HG03159 (cell line): ENCODE measurements around the gene SCFD1.
A peak's percentile ranks its signal among the peaks of the same experiment; 100 is the strongest.
"Not testable (repeated sequence)": the region's sequence is repeated elsewhere in the genome, so short reads cannot be mapped to it uniquely, and the experiment has no call there.

Experiments used
- ATAC-seq: cut with Tn5 transposase; IDR thresholded peaks from one replicate; pipeline ENCODE4 v1.9.1; 2021; ENCODE audit warnings: mild to moderate bottlenecking, moderate library complexity; ENCODE audit not compliant: unreplicated experiment

Gene SCFD1, protein sequence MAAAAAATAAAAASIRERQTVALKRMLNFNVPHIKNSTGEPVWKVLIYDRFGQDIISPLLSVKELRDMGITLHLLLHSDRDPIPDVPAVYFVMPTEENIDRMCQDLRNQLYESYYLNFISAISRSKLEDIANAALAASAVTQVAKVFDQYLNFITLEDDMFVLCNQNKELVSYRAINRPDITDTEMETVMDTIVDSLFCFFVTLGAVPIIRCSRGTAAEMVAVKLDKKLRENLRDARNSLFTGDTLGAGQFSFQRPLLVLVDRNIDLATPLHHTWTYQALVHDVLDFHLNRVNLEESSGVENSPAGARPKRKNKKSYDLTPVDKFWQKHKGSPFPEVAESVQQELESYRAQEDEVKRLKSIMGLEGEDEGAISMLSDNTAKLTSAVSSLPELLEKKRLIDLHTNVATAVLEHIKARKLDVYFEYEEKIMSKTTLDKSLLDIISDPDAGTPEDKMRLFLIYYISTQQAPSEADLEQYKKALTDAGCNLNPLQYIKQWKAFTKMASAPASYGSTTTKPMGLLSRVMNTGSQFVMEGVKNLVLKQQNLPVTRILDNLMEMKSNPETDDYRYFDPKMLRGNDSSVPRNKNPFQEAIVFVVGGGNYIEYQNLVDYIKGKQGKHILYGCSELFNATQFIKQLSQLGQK

DNA sequence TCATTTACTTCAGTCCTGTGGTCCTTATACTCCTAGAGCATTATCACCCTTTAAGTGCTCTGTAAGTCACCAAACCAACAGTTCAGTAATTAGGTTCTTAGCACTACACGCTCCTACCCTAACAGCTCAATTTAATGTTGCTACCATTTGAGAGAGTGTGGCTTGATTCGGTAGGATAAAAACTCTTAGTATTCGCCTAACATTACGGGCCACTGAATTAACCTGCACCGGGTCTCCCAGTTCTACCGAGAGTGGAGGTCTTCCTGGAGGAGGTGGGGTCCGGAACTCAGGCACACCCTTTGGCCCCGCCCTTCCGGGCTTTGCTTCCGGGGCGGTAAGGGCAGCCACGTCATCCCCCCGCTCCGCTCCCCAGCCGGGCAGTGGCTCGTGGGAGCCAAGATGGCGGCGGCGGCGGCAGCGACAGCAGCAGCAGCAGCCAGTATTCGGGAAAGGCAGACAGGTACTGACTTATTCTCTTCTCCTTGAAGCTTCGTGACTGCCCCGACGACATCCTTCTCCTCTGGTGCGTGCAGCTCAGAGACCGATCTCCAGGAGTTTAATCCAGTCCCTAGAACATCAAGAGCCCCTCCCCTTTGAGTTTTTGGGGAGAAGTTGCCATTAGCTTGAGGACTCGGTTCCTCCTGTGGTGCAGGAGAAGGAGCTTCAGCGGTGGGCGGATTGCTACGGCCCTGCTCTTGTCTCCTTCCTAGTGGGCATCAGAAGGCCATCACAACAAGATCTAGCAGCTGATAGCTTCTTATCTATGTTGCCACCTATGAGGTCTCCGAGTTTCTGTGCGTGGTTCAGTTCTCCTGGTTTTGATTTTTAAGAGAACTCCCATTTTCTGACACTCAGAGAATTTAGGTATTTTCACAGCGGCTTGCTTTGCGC is at the start of gene SCFD1:
Gene SCFD1, plus strand, starts transcription at position 380 of the 891 bp plus-strand sequence. Its CDS starts 20 bp downstream, at position 400.
- ATAC-seq: peak; percentile 91

GRCh38 chr14:30572771-30573170 is 49.3 kb upstream of the SCFD1 start:
- no peak for ATAC-seq

- ATAC-seq: no peak
These were observed 48.8 kb upstream of the SCFD1 start for GRCh38 chr14:30573226-30573814.

- ATAC-seq: no peak
These were observed 48.2 kb upstream of the SCFD1 start for GRCh38 chr14:30573966-30574365.

GRCh38 chr14:30574777-30575176 is 47.3 kb upstream of the SCFD1 start:
- ATAC-seq: not testable (repeated sequence)

DNA sequence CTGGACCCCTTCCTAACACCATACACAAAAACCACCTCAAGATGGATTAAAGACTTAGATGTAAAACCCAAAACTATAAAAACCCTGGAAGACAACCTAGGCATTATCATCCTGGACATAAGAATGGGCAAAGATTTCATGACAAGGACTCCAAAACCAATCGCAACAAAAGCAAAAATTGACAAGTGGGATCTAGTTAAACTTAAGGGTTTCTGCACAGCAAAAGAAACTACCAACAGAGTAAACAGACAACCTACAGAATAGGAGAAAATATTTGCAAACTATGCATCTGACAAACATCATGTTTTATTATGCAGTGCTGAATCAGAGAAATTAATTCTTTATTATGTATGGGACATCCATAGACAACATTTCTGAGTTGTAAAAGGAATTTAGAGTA is 45.8 kb upstream of the SCFD1 start:
- not testable (repeated sequence) for ATAC-seq

- ATAC-seq: no peak
These were observed 41.4 kb upstream of the SCFD1 start for GRCh38 chr14:30580616-30581282.

DNA sequence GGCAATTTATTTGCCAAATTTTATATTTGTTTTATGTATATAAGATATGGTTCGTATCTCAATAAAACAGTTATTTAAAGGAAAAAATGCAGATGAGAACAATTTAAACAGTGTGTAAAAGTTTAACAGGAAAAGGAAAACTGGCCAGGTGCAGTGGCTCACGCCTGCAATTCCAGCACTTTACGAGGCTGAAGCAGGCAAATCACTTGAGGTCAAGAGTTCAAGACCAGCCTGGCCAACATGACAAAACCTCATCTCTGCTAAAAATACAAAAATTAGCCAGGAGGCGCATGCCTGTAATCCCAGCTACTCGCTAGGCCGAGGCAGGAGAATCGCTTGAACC is 40.9 kb upstream of the SCFD1 start:
- ATAC-seq: no peak

GRCh38 chr14:30582376-30582775 is 39.7 kb upstream of the SCFD1 start:
- ATAC-seq: no peak

- ATAC-seq: no peak
These were observed 38.0 kb upstream of the SCFD1 start for GRCh38 chr14:30584058-30584630.

- ATAC-seq: no peak
These were observed 36.9 kb upstream of the SCFD1 start for GRCh38 chr14:30585204-30585603.

DNA sequence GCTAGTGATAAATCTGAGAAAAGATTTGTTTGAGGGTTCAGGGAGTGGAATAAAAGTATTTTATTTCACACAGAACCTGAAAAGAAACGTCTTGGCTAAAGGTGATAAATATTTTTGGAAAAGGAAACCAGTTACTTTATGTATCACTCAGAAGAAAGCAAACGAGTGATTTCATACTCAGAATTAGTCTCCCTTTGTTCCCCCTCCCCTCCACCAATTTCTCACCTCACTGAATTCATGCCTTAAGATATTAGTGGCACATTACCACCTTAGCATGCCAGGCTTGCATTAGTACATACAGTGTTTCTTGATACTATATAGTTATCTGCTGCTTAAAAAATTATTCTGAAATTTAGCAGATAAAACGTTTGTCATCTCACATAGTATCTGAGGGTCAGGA is 35.0 kb upstream of the SCFD1 start:
- ATAC-seq: no peak

GRCh38 chr14:30588873-30589272 is 33.2 kb upstream of the SCFD1 start:
- no peak for ATAC-seq

DNA sequence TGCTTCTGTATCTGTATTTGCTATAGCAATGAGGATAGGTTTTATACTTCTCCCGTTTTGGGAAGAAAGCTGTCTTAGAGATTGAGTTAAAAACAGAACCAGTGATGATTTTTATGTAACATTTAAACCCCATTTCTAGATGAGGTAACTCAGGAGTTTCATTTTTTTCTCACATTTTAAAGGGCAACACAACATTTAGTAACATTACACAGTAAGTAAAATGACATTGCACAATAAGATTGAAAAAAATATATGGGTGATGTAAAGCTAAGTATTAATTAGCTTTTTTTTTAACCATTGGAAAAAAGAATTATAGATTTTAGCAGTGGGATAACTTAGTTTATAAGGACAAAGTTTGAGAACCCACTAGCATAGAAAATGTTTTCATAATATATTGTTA is 25.2 kb upstream of the SCFD1 start:
- ATAC-seq: no peak

- ATAC-seq: no peak
These were observed 24.6 kb upstream of the SCFD1 start for GRCh38 chr14:30597504-30597903.

DNA sequence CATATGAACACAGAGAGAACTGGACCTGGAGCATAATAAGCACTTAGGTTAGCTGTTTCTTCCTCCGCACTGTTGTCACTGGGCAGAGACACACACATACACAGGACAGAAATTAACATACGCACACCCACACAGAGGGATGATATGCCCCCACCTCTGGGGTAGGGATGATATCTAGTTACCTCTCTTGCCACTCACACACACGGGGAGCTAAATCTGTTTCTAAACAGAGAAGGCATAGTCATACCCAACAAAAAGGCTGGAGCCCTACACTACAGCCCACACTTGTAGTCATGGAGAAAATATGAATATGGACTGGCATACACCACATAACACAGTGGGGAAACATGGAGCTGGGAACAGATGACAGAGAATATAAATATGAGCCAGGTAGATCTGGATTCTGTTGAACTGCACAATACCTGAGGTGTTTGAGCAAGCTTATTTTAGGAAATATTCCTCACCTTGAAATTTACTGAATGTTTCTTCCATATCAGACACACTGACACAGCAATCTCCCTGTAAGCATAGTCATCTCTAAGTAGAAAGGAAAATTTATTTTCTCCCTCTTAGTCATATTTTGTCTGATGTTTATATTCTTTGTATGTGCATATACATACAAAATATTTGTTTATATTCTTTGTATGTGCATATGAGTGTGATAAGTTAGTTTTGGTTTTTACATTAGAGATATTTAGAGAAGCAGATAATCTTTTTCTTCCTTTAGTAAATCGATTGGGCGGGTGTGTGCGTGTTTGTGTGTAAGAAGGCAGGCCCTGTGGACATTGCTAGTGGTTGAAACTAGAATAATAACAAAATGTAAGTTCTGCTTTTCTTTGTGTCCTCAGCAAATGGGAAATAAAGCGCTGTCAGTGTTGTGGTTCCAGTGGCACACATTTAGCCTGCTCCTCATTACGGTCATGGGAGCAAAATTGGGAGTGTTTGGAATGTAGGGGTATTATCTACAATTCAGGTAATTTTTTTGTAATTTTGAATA is 20.9 kb upstream of the SCFD1 start:
- no peak for ATAC-seq

- ATAC-seq: no peak
These were observed 18.7 kb upstream of the SCFD1 start for GRCh38 chr14:30603402-30603801.

GRCh38 chr14:30604696-30605095 is 17.4 kb upstream of the SCFD1 start:
- not testable (repeated sequence) for ATAC-seq

DNA sequence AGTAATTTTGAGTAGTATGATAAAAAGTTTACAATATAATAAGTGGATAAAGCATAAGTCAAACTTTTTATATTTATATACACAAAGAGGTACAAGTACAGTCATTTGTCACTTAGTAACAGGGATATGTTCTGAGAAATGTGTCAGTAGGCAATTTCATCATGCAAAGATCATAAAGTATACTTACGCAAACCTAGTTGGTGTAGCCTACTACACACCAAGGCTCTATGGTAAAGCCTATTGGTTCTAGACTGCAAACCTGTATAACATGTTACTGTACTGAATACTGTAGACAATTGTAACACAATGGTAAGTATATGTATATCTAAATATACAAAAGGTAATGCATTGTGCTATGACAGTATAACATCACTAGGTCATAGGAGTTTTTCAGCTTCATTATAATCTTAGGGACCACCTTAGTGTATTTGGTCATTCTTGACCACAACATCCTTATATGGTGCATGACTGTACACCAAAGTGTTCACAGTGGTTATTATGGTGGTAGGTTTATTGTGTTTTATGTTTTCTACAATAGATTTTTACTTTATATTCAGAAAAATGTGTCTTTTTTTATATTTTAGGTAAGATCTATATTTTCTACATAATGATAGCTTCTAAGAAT is 14.9 kb upstream of the SCFD1 start:
- ATAC-seq: no peak
